HCT116 (cell line): Measurements from ENCODE around the gene ZNF667. TPM values are rescaled to one million over a fixed set of nuclear protein-coding genes. Genes with fewer than 3 reads are reported as not detected.

Experiments
- ATAC-seq: fragments of 200-7000 bp; cut with Tn5 transposase; 2 replicates; pipeline ENCODE4 v1.9.1; 2020; ENCODE audit warnings: mild to moderate bottlenecking, moderate library complexity
- BruUV-seq: library from RNA; stranded (reverse); fragments of 400-500 nt; replicated peaks from 2 replicates; lab custom pipeline; 2021; lab: Mats Ljungman, UMichigan
- CTCF ChIA-PET: fragments of 300-600 bp; sonication (Branson Sonifier 250); formaldehyde crosslinking; loops from one replicate; lab custom pipeline; 2021; ENCODE audit warnings: antibody characterized with exemption; lab: Charles Lee
- POLR2A ChIA-PET: fragments of 300-600, 350-600 bp; sonication (Branson Sonifier 250); formaldehyde crosslinking; loops from one replicate; lab custom pipeline; 2021; ENCODE audit warnings: antibody characterized with exemption; lab: Charles Lee
- RAD21 ChIA-PET, 2 experiments: fragments of 300-600 bp; sonication (Branson Sonifier 250); formaldehyde crosslinking; loops; one replicate each; lab custom pipeline; 2023; ENCODE audit warnings: low total read pairs in 2 of 2; ENCODE audit not compliant: uncharacterized antibody in 2 of 2, unreplicated experiment in 2 of 2, low non-redundant PET in 1 of 2; lab: Charles Lee
- DNase-seq: peaks from one replicate; pipeline ENCODE4 v3.0.0-alpha.2; 2010; ENCODE audit warnings: low read depth, low spot score
- H2AFZ ChIP-seq: fragments of 200-600 bp; shearing (Covaris generic), sonication (generic); 2 replicates; pipeline ENCODE4 v1.6.1; 2017; ENCODE audit warnings: low read depth, mixed run types, mixed read lengths, antibody characterized with exemption, low read length; ENCODE audit not compliant: poor library complexity, severe bottlenecking
- H3K27ac ChIP-seq: 2 replicates; pipeline ENCODE4 v1.5.1; 2012; ENCODE audit warnings: low read depth, low read length
- H3K27me3 ChIP-seq: fragments of 200-600 bp; sonication (generic); 2 replicates; pipeline ENCODE4 v1.6.1; 2016; ENCODE audit warnings: mixed run types, low read length, mixed read lengths; ENCODE audit not compliant: insufficient read depth
- H3K36me3 ChIP-seq, 2 experiments: fragments of 200-500 bp in 1 of 2; fragments of 200-600 bp in 1 of 2; sonication (Bioruptor generic) in 1 of 2; sonication (generic) in 1 of 2; 2 replicates each; pipeline versions ENCODE4 v1.5.1 to v1.6.1; 2014 to 2016; ENCODE audit warnings: low read length in 2 of 2, inconsistent platforms in 1 of 2, mixed read lengths in 1 of 2, mixed run types in 1 of 2; ENCODE audit not compliant: insufficient read depth in 2 of 2, control insufficient read depth in 1 of 2
- H3K4me1 ChIP-seq, 2 experiments: fragments of 200-600 bp in 1 of 2; sonication (generic) in 1 of 2; 2 replicates each; pipeline versions ENCODE4 v1.5.1 to v1.6.1; 2012 to 2017; ENCODE audit warnings: low read length in 2 of 2, inconsistent platforms in 1 of 2, mild to moderate bottlenecking in 1 of 2, mixed read lengths in 1 of 2, mixed run types in 1 of 2, moderate library complexity in 1 of 2; ENCODE audit not compliant: insufficient read depth in 2 of 2, control insufficient read depth in 1 of 2
- H3K4me2 ChIP-seq: fragments of 200-600 bp; sonication (generic); 2 replicates; pipeline ENCODE4 v1.6.1; 2017; ENCODE audit warnings: mixed run types, low read length, mixed read lengths
- H3K4me3 ChIP-seq, 2 experiments: fragments of 200-600 bp in 1 of 2; sonication (generic) in 1 of 2; replicated peaks in 1 of 2; 2 replicates each; pipeline ENCODE4 v1.5.1; 2011 to 2016; ENCODE audit warnings: low read length in 2 of 2, control low read depth in 1 of 2, low read depth in 1 of 2, mild to moderate bottlenecking in 1 of 2, mixed read lengths in 1 of 2, mixed run types in 1 of 2
- H3K79me2 ChIP-seq: fragments of 200-600 bp; sonication (generic); 2 replicates; pipeline ENCODE4 v1.6.1; 2017; ENCODE audit warnings: mild to moderate bottlenecking, mixed run types, low read length, moderate library complexity, mixed read lengths; ENCODE audit not compliant: insufficient read depth
- H3K9ac ChIP-seq: fragments of 200-600 bp; sonication (generic); 2 replicates; pipeline ENCODE4 v1.6.1; 2016; ENCODE audit warnings: low read length, mixed read lengths
- H3K9me2 ChIP-seq: fragments of 200-600 bp; sonication (generic), shearing (Covaris generic); 2 replicates; pipeline ENCODE4 v1.6.1; 2017; ENCODE audit warnings: mixed run types, mild to moderate bottlenecking, moderate library complexity; ENCODE audit not compliant: insufficient read depth
- H3K9me3 ChIP-seq, 2 experiments: fragments of 200-500 bp in 1 of 2; fragments of 200-600 bp in 1 of 2; sonication (Bioruptor generic) in 1 of 2; sonication (generic) in 1 of 2; 2 replicates each; pipeline ENCODE4 v1.6.1; 2014 to 2017; ENCODE audit warnings: low read length in 2 of 2, mixed read lengths in 2 of 2, inconsistent platforms in 1 of 2, low read depth in 1 of 2, mild to moderate bottlenecking in 1 of 2, mixed run types in 1 of 2, moderate library complexity in 1 of 2; ENCODE audit not compliant: control insufficient read depth in 1 of 2, insufficient read depth in 1 of 2
- H4K20me1 ChIP-seq: fragments of 200-600 bp; sonication (generic), shearing (Covaris generic); 2 replicates; pipeline ENCODE4 v1.6.1; 2017; ENCODE audit warnings: mixed run types, mild to moderate bottlenecking, moderate library complexity; ENCODE audit not compliant: insufficient read depth
- ATF3 ChIP-seq: IDR thresholded peaks from 2 replicates; pipeline ENCODE4 v1.6.1; 2012
- CEBPB ChIP-seq: IDR thresholded peaks from 2 replicates; pipeline ENCODE4 v1.6.1; 2012; ENCODE audit warnings: low read depth
- EGR1 ChIP-seq: IDR thresholded peaks from 2 replicates; pipeline ENCODE4 v1.6.1; 2012; ENCODE audit warnings: low read depth
- ELF1 ChIP-seq: IDR thresholded peaks from 2 replicates; pipeline ENCODE4 v1.6.1; 2012; ENCODE audit warnings: low read depth, borderline replicate concordance
- MAX ChIP-seq: IDR thresholded peaks from 2 replicates; pipeline ENCODE4 v1.6.1; 2012
- RAD21 ChIP-seq: IDR thresholded peaks from 2 replicates; pipeline ENCODE4 v1.6.1; 2012; ENCODE audit warnings: low read depth, mild to moderate bottlenecking
- REST ChIP-seq: IDR thresholded peaks from 2 replicates; pipeline ENCODE4 v1.6.1; 2012; ENCODE audit warnings: low read depth
- SIN3A ChIP-seq: IDR thresholded peaks from 2 replicates; pipeline ENCODE4 v1.6.1; 2012; ENCODE audit warnings: low read depth
- SRF ChIP-seq: IDR thresholded peaks from 2 replicates; pipeline ENCODE4 v1.6.1; 2012; ENCODE audit warnings: low read depth
- YY1 ChIP-seq: IDR thresholded peaks from 2 replicates; pipeline ENCODE4 v1.6.1; 2011; ENCODE audit warnings: low read length, low read depth, moderate library complexity, mild to moderate bottlenecking; ENCODE audit not compliant: insufficient replicate concordance; ENCODE audit errors: extremely low read depth
- ZBTB33 ChIP-seq: IDR thresholded peaks from 2 replicates; pipeline ENCODE4 v1.6.1; 2011; ENCODE audit warnings: mild to moderate bottlenecking, low read length, moderate library complexity; ENCODE audit not compliant: insufficient replicate concordance; ENCODE audit errors: extremely low read depth
- ZFX ChIP-seq: fragments of 450-650 bp; IDR thresholded peaks from 2 replicates; pipeline ENCODE4 v1.6.1; 2017
- ZNF274 ChIP-seq: fragments of 200-500 bp; sonication (Bioruptor generic); IDR thresholded peaks from 2 replicates; pipeline ENCODE4 v1.6.1; 2014; ENCODE audit warnings: mild to moderate bottlenecking, low read depth, low read length, inconsistent platforms
- intact Hi-C: fragments of 100-400 bp; cut with micrococcal nuclease; formaldehyde crosslinking; loops from 2 replicates; pipeline ENCODE4 v1.10.0; 2022
- total RNA-seq: library from RNA; stranded (reverse); gene quantifications from one replicate; pipeline ENCODE4 v1.2.1, GENCODE V29; 2021; ENCODE audit not compliant: unreplicated experiment

Gene ZNF667
- total RNA-seq, 1 experiment from 2014 or later, result not detected

GRCh38 chr19:56476093-56476492 is 1.1 kb downstream of the ZNF667 start:
- CTCF ChIA-PET, result no interaction called here

GRCh38 chr19:56474308-56474707 is 2.8 kb downstream of the ZNF667 start:
- Histone ChIP-seq H3K27ac (no peak overlapping the region), H3K4me2 (no peak overlapping the region), H3K27me3 (no peaks in the 10 kb centered on the region), H3K9me3 (peaks cover 0 to 31% of the 10 kb centered on the region in 2 experiments; a peak in 2 of 4 replicates), H2AFZ (no peak overlapping the region), H3K4me3 (no peak overlapping the region), H4K20me1 (no peaks in the 10 kb centered on the region), H3K9me2 (no peaks in the 10 kb centered on the region), H3K36me3 (no peaks in the 10 kb centered on the region), H3K9ac (no peak overlapping the region), H3K4me1 (no peaks in the 10 kb centered on the region), H3K79me2 (no peaks in the 10 kb centered on the region)
- ChIA-PET RAD21 (no interaction called here), POLR2A (no interaction called here), CTCF (no interaction called here)
- no TSS peak for BruUV-seq
- DNase-seq (no peak), ATAC-seq (no peak)
- intact Hi-C loops, result no loop called here
- TF ChIP-seq MAX (no peak), YY1 (no peak), SRF (no peak), RAD21 (no peak), ELF1 (no peak), ZFX (no peak), CEBPB (no peak), EGR1 (no peak), ZBTB33 (no peak), SIN3A (no peak), REST (no peak), ZNF274 (no peak)

More at GRCh38 chr19:56476093-56476492, 1.1 kb downstream of the ZNF667 start:
- BruUV-seq, result no TSS peak
- DNase-seq (no peak), ATAC-seq (no peak)
- ChIA-PET RAD21 (no interaction called here), POLR2A (no interaction called here)
- Histone ChIP-seq H3K4me1 (no peaks in the 10 kb centered on the region), H3K36me3 (no peaks in the 10 kb centered on the region), H3K27ac (no peak overlapping the region), H3K4me3 (no peak overlapping the region), H4K20me1 (no peaks in the 10 kb centered on the region), H3K9me2 (no peaks in the 10 kb centered on the region), H3K9ac (no peak overlapping the region), H2AFZ (no peak overlapping the region), H3K4me2 (no peak overlapping the region), H3K27me3 (no peaks in the 10 kb centered on the region), H3K9me3 (peaks cover 0 to 27% of the 10 kb centered on the region in 2 experiments; a peak in 2 of 4 replicates), H3K79me2 (no peaks in the 10 kb centered on the region)
- intact Hi-C loops, result no loop called here
- TF ChIP-seq ATF3 (no peak), ELF1 (no peak)
